Transverse colon (tissue), 4 donors: ENCODE data around the gene TMEM184A.

Source experiments
- POLR2A ChIP-seq: fragments of 450-650 bp; IDR thresholded peaks from one replicate; pipeline ENCODE4 v1.6.1; 2016; ENCODE audit warnings: antibody characterized with exemption, mild to moderate bottlenecking, moderate library complexity
- POLR2AphosphoS5 ChIP-seq, 3 donors: sonication (generic); formaldehyde crosslinking; IDR thresholded peaks; one replicate each; pipeline ENCODE4 v1.6.1; 2016; ENCODE audit warnings: antibody characterized with exemption in 3 of 3
- TF ChIP-seq, protein P1 (sequence below), 5 experiments: fragments of 200-600 bp in 3 of 5; fragments of 450-650 bp in 2 of 5; sonication (generic) in 3 of 5; IDR thresholded peaks; 1 replicate in 2 of 5; 2 replicates in 3 of 5; pipeline ENCODE4 v1.5.1; 2016 to 2017; ENCODE audit warnings: antibody characterized with exemption in 5 of 5, inconsistent platforms in 3 of 5, mild to moderate bottlenecking in 2 of 5, moderate library complexity in 1 of 5

DNA sequence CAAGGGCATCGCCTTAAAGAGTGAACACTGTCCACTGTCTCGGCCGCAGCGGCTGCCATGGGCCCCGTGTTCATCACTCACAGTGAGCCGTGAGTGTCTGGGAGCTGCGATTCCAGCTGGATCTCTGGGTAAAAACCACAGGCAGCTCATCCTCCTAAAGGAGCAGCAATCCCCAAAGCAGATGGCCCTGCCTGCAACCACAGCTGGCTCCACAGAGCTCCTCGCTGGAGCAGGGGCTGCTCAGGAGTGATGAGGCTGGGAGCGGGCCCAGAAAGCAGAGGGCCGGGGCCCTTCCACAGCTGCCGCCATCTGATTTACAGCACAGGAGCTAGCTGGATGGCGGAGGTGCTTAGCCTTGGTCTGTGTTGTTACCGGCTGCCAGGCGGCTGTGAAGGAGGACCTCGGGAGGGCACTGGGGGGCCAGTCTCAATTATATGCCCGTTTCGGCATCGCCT is 6.6 kb upstream of the TMEM184A start:
- TF ChIP-seq, protein P1, sequence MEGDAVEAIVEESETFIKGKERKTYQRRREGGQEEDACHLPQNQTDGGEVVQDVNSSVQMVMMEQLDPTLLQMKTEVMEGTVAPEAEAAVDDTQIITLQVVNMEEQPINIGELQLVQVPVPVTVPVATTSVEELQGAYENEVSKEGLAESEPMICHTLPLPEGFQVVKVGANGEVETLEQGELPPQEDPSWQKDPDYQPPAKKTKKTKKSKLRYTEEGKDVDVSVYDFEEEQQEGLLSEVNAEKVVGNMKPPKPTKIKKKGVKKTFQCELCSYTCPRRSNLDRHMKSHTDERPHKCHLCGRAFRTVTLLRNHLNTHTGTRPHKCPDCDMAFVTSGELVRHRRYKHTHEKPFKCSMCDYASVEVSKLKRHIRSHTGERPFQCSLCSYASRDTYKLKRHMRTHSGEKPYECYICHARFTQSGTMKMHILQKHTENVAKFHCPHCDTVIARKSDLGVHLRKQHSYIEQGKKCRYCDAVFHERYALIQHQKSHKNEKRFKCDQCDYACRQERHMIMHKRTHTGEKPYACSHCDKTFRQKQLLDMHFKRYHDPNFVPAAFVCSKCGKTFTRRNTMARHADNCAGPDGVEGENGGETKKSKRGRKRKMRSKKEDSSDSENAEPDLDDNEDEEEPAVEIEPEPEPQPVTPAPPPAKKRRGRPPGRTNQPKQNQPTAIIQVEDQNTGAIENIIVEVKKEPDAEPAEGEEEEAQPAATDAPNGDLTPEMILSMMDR (IDR thresholded peaks at IDR 0.05), result no peak
- TF ChIP-seq POLR2A (no peak), POLR2AphosphoS5 (IDR thresholded peaks at IDR 0.05) (no peak)
